ENCODE measurements around the gene ENO4.

DNA sequence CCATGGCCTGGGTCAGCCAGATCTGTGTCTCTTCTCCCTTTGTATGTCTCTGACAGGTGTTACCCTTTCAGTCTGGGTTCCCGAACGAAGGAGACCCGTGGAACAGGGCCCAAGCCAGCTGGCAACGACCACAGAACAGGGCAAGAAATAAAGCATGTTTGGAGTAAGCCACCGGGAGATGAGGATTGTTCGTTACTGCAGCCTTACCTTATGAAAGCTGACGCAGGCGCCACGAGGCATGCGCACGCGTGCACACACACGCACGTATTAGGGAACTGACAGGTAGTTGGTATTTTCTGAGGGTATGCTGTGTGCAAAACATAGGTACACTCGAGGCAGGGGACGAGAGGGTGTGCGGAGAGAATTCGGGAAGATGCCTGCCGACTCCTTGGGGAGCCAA is 46.4 kb upstream of the ENO4 start:
- TF ChIP-seq, protein P1, sequence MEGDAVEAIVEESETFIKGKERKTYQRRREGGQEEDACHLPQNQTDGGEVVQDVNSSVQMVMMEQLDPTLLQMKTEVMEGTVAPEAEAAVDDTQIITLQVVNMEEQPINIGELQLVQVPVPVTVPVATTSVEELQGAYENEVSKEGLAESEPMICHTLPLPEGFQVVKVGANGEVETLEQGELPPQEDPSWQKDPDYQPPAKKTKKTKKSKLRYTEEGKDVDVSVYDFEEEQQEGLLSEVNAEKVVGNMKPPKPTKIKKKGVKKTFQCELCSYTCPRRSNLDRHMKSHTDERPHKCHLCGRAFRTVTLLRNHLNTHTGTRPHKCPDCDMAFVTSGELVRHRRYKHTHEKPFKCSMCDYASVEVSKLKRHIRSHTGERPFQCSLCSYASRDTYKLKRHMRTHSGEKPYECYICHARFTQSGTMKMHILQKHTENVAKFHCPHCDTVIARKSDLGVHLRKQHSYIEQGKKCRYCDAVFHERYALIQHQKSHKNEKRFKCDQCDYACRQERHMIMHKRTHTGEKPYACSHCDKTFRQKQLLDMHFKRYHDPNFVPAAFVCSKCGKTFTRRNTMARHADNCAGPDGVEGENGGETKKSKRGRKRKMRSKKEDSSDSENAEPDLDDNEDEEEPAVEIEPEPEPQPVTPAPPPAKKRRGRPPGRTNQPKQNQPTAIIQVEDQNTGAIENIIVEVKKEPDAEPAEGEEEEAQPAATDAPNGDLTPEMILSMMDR (IDR thresholded peaks at IDR 0.05), result no peak
- TF ChIP-seq POLR2A (IDR thresholded peaks at IDR 0.05) (no peak), POLR2AphosphoS5 (IDR thresholded peaks at IDR 0.05) (no peak)
